Spinal cord (tissue), 10 donors: Measurements from ENCODE around the gene OR51V1. TPM values are rescaled to one million over a fixed set of nuclear protein-coding genes. Genes with fewer than 3 reads are reported as not detected.
"Not testable (repeated sequence)": the region's sequence is repeated elsewhere in the genome, so short reads cannot be mapped to it uniquely, and the experiment has no call there.

ENCODE experiments used
- DNase-seq, 6 donors: peaks; one replicate each; pipeline versions ENCODE4 v3.0.0 to v3.0.0-alpha.2; 2013 to 2015; ENCODE audit warnings: low spot score in 6 of 6, low read depth in 4 of 6
- H3K27ac ChIP-seq: one replicate; pipeline ENCODE4 v1.5.1; 2013; ENCODE audit warnings: low read depth, low read length, control low read depth
- H3K27me3 ChIP-seq: one replicate; pipeline ENCODE4 v1.6.1; 2013; ENCODE audit warnings: low read length; ENCODE audit not compliant: control insufficient read depth, insufficient read depth
- H3K36me3 ChIP-seq: one replicate; pipeline ENCODE4 v1.6.1; 2013; ENCODE audit warnings: low read length; ENCODE audit not compliant: control insufficient read depth, insufficient read depth
- H3K4me1 ChIP-seq: one replicate; pipeline ENCODE4 v1.6.1; 2013; ENCODE audit warnings: low read length; ENCODE audit not compliant: control insufficient read depth, insufficient read depth
- H3K4me3 ChIP-seq: one replicate; pipeline ENCODE4 v1.5.1; 2013; ENCODE audit warnings: low read depth, low read length, control low read depth
- H3K9me3 ChIP-seq: one replicate; pipeline ENCODE4 v1.6.1; 2013; ENCODE audit warnings: low read length; ENCODE audit not compliant: control insufficient read depth, insufficient read depth
- WGBS: methylation state at CpG from one replicate; pipeline ENCODE4 v1.1.5; 2013; ENCODE audit warnings: missing lambda C conversion rate; ENCODE audit not compliant: insufficient coverage; 5-methylcytosine and 5-hydroxymethylcytosine counted together
- polyA plus RNA-seq, 2 donors: library from polyadenylated mRNA; unstranded; fragments of 120-200 nt; gene quantifications; one replicate each; pipeline ENCODE4 v1.2.1, GENCODE V29; 2013; ENCODE audit not compliant: insufficient read length in 2 of 2
- total RNA-seq, 2 donors: library from RNA; depleted of rRNA in 1 of 2; stranded (reverse); fragments of 120-200 nt in 1 of 2; fragments of >200 nt in 1 of 2; gene quantifications; one replicate each; pipeline versions ENCODE4 v1.2.3 to v1.2.4, GENCODE V29; 2013 to 2014
- donor health status: healthy.

Gene OR51V1
- total and polyA plus RNA-seq, 4 donors, result not detected

DNA sequence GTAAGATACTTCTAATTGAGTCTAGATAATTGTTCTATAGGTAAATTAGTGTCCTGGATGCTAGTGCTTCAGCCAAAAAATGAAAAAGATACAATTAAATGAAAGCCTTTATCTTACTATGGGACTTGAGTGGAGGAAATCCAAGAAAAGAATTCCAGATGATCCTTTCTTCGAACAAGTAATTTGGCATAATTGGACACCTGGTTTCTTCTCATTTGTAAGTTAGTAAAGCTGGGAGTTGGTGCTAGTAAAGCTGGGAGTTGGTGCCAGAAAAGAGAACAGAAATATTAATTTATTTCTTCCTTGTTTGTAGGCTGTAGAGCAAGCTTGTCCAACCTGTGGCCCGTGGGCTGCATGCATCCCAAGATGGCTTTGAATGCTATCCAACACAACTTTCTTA, 12.3 kb downstream of the OR51V1 start:
- Histone ChIP-seq H3K4me3 (no peak overlapping the region), H3K9me3 (no peaks in the 10 kb centered on the region), H3K36me3 (no peaks in the 10 kb centered on the region), H3K27ac (no peak overlapping the region), H3K27me3 (no peaks in the 10 kb centered on the region), H3K4me1 (no peaks in the 10 kb centered on the region)
- WGBS, result 88% methylated on average over 1 of the region's 2 CpGs
- DNase-seq, result peak in 2 of 6 donors; percentile 9 to 67

DNA sequence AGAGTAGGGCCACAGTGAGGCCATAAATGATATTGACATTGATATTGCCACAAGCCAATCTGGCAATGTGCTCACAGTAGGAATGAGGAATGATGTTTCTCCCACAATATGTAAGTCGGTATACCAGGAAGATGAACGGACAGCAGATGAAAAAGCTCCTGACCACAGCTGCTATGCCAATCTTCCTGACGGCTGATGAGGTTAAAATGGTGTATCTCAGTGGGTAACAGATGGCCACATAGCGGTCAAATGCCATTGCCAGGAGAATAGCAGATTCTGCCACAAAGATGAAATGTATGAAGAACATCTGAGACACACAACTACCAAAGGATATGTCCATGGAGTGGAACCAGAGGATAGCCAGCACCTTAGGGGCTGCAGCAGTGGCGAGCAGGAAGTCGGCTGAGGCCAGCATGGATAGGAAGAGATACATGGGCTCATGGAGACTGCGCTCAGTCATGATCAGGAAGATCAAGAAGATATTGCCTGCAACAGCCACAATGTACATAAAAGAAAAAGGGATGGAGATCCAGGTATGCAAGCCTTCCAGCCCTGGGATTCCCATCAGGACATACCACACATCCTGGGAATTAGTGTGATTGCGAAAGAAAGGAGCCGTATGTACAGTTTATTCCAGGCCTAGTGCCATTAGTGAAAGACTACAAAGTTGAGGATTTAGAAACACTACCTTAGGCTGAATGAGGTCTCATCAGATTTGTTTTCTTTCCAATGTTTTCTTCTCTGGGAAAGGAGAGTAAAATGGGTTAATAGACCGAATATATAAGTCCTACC, 22.2 kb downstream of the OR51V1 start:
- no peak for DNase-seq
- no peak overlapping the region for H3K4me3 ChIP-seq
- no peaks in the 10 kb centered on the region for H3K9me3 ChIP-seq
- H3K27me3 ChIP-seq, result no peaks in the 10 kb centered on the region
- no peak overlapping the region for H3K27ac ChIP-seq
- 82% methylated on average over 7 of the region's 10 CpGs for whole genome bisulfite sequencing
- no peaks in the 10 kb centered on the region for H3K36me3 ChIP-seq
- H3K4me1 ChIP-seq, result no peaks in the 10 kb centered on the region

DNA sequence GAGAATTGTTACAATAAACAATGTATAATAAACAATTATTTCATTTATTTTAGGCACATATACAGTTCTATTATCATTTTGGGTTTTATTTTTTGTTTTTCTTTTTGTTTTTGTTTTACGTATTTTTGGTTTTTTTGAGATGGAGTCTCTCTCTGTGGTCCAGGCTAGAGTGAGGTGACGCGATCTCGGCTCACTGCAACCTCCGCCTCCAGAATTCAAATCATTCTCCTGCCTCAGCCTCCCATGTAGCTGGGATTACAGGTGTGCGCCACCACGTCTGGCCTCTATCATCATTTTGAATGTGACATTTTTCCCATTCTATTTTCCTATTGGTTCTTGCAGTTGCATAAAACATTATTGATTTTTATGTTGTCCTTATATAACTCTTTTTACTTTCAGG, 25.5 kb downstream of the OR51V1 start:
- no peak overlapping the region for H3K4me3 ChIP-seq
- 100% methylated on average over 5 of the region's 7 CpGs for WGBS

DNA sequence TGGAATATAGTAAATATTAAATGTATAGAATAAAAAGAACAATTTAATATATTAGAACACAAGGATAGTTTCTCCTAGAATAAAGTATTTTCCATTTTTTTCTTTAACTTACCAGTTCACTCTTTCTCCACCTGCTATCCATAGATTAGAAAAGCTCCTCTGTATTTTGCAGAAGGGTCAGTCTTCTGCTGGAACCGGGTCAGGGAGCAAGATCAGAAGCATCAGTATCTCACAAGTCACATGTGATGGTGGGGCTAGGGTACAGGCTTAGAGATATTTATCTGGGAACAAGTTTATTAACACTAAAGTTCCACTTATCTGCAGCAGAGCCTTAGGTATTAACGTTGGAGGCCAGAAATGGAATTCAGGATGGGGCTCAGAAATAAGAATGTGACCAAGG, 28.6 kb downstream of the OR51V1 start:
- H3K9me3 ChIP-seq, result no peaks in the 10 kb centered on the region
- no peaks in the 10 kb centered on the region for H3K4me1 ChIP-seq
- no peak overlapping the region for H3K27ac ChIP-seq
- H3K27me3 ChIP-seq, result no peaks in the 10 kb centered on the region
- H3K4me3 ChIP-seq, result no peak overlapping the region
- no peaks in the 10 kb centered on the region for H3K36me3 ChIP-seq
- DNase-seq, result no peak
- no CpG with 5 or more reads among the region's 2 CpGs for WGBS

More for the DNA sequence above, 25.5 kb downstream of the OR51V1 start:
- H3K9me3 ChIP-seq, result no peaks in the 10 kb centered on the region
- H3K36me3 ChIP-seq, result no peaks in the 10 kb centered on the region
- no peak for DNase-seq
- no peaks in the 10 kb centered on the region for H3K27me3 ChIP-seq
- H3K4me1 ChIP-seq, result no peaks in the 10 kb centered on the region
- H3K27ac ChIP-seq, result no peak overlapping the region

DNA sequence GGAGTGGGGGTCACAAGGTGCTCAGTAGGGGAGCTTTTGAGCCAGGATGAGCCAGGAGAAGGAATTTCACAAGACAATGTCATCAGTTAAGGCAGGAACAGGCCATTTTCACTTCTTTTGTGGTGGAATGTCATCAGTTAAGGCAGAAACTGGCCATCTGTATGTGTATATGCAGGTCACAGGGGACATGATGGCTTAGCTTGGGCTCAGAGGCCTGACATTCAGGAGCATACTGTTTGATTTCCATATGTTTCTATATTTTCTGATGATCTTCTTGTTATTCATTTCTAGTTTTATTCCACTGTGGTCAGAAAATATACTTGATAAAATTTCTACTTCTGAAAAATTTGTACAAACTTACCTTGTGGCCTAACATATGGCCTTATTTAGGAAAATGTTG, 34.6 kb downstream of the OR51V1 start:
- not testable (repeated sequence) for H3K4me1 ChIP-seq, H3K9me3 ChIP-seq, H3K27me3 ChIP-seq, H3K27ac ChIP-seq, H3K36me3 ChIP-seq, DNase-seq, H3K4me3 ChIP-seq

DNA sequence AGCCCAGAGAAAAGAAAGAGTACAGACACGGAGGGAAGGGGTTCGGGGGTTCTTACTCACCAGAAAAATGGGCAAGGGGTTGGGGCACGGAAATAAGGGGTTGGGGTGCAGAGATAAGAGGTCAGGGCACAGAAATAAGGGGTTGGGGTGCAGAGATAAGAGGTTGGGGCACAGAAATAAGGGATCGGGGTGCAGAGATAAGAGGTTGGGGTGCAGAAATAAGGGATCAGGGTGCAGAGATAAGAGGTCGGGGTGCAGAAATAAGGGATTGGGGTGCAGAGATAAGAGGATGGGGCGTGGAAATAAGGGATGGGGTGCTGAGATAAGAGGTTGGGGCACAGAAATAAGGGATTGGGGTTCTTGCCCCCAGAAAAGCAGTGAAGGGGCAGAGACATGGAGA, 35.7 kb downstream of the OR51V1 start:
- not testable (repeated sequence) for H3K4me3 ChIP-seq, DNase-seq, H3K27me3 ChIP-seq, H3K27ac ChIP-seq, H3K4me1 ChIP-seq, H3K36me3 ChIP-seq, H3K9me3 ChIP-seq
- WGBS, result 99% methylated on average over 5 of the region's 6 CpGs

DNA sequence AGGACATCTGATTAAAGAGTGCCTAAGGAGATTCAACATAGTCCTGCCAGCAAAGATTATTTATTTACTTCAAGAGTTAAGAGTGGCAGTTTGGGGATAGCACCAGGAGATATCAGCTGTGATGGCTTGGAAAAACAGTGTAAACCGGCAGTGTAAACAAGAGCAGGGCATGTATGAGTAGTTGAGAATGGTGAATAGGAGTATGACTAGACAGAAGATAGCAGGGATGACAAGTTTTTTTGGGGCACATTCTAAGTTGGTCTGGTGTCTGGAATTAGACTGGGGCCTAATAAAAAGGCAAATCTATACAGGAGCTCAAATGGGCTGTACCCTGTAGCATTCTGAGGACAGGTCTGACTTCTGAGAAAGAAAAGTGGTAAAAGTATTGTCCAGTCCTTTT, 39.4 kb downstream of the OR51V1 start:
- WGBS, result no CpG with 5 or more reads among the region's 1 CpG
- not testable (repeated sequence) for H3K27me3 ChIP-seq, H3K4me3 ChIP-seq, DNase-seq, H3K27ac ChIP-seq, H3K4me1 ChIP-seq, H3K36me3 ChIP-seq, H3K9me3 ChIP-seq

DNA sequence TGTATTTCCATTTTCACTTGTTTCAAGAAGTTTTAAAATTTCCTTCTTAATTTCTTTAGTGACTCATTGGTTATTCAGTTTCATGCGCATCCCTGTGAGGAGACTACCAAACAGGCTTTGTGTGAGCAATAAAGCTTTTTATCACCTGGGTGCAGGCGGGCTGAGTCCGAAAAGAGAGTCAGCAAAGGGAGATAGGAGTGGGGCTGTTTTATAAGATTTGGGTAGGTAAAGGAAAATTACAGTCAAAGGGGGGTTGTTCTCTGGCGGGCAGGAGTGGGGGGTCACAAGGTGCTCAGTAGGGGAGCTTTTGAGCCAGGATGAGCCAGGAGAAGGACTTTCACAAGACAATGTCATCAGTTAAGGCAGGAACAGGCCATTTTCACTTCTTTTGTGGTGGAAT, 40.3 kb downstream of the OR51V1 start:
- not testable (repeated sequence) for H3K4me1 ChIP-seq, H3K27me3 ChIP-seq, H3K9me3 ChIP-seq, H3K27ac ChIP-seq, DNase-seq, H3K36me3 ChIP-seq, H3K4me3 ChIP-seq
- 100% methylated on average over 3 of the region's 4 CpGs for WGBS

DNA sequence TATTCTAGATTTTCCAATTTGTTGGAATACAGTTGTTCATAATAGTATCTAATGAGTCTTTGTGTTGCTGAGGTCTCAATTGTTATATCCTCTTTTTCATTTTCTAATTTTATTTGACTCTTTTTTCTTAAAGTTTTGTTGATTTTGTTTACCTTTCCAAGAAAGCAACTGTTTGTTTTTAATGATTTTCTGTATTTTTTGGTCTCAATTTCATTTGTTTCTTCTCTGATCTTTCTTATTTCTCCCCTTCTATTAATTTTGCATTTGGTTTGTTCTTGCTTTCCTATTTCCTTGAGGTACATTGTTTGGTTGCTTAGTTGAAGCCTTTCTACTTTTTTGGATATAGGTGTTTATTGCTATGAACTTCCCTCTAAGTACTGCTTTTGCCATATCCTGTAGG, 40.7 kb downstream of the OR51V1 start:
- DNase-seq, result no peak
- Histone ChIP-seq H3K27ac (no peak overlapping the region), H3K4me1 (no peaks in the 10 kb centered on the region), H3K4me3 (no peak overlapping the region), H3K36me3 (no peaks in the 10 kb centered on the region), H3K27me3 (no peaks in the 10 kb centered on the region), H3K9me3 (no peaks in the 10 kb centered on the region)

DNA sequence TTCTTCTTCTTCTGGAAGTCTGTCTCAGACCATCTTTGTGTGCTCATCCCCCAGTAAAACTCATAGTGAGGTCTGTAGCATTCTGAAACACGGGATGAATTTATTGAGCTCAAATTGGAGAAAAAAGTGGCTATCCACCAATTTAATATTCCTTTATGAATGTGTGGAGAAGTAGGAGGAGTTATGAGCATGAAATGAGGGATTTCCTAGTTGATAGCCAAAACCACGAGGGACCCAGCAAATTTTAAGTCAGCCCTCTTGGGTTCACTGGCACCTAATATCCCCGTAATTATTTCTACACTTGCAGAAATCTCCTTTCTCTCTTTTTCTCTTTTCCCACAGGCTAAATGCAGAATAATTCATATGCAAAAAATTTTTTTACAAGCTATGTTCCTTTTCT, 45.8 kb downstream of the OR51V1 start, which contains the start of gene OR52A1:
OR52A1 (minus strand) TSS at position 101 of the 400 bp plus-strand sequence. CDS start 2,388 bp downstream, outside the sequence.
- H3K27ac ChIP-seq, result no peak within 1 kb of the TSS
- WGBS, result 90% methylated on average over 1 of the region's 3 CpGs
- H3K4me1 ChIP-seq, result no peaks in the 10 kb centered on the region
- no peaks in the 10 kb centered on the region for H3K9me3 ChIP-seq
- DNase-seq, result no peak
- no peaks in the 10 kb centered on the region for H3K27me3 ChIP-seq
- H3K4me3 ChIP-seq, result no peak within 1 kb of the TSS
- no peaks in the 10 kb centered on the region for H3K36me3 ChIP-seq
